NCI-H1694 (cell line): ENCODE results near the gene FAM117A.
"Not testable (repeated sequence)": the region's sequence is repeated elsewhere in the genome, so short reads cannot be mapped to it uniquely, and the experiment has no call there.

ENCODE experiments used
- DNase-seq: peaks from one replicate; lab custom pipeline; 2025; lab: John Stamatoyannopoulos, UW

The FAM117A gene

DNA sequence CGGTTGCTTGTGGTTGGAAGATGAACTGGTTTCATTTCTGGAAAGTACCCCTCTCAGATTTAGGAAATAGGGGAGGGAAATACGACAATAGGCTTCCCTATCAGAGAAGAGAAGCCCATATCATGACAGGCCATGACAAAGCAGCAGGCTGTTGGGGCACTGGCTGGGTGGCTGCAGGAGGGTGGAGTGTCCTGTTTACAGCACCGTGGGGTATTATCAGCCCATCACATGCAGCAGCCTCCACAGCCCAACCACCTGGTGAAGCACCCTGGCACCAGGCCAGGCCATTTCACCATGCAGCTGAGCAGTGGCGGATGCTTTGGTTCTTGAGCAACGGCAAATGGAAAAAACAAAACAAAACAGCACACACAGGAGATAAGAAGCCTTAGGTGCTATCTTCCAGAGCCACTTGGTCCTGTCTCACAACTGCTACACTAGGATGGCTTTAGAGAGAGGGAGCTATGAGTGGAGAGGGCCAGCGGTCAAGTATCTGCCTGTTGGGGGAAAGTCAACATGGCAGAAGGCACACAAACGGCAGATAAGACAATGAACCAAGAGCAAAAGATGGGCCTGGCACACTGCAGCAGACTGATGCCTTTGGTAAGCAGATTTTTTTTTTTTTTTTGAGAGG lies 24.2 kb downstream of the FAM117A start:
- peak; percentile 18 for DNase-seq

DNA sequence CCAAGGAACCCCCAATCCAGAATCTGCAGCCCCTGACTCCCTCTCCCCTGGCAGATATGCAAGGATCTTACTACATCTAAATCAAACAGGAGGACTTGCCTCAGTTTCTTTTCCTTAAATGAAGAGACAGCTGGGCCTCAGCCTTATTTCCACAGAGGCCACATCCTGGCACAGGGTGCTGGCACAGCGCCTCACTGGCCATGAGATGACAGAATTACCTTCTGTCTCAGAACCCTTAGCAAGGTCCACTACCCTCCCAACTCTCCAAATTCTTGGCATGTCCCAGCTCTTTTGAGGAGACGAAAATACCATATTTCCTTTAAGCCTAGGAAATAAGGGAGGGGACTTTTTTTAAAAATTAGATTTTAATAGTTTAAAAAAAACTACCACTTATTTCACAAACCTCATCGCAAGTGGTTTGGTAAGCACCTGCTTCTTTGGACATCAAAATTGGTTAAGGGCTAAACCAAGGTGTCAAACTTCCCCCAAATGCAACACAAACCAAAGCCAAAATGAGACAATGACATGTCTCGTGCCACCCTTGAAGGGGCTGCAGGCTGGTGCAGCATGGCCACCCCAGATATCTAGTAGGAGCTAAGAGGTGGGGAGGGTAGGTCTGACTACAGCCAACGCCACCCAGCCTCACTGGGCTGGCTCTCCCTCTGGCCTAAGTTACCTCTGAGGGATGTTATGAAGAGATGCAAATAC lies 25.3 kb downstream of the FAM117A start:
- no peak for DNase-seq

DNA sequence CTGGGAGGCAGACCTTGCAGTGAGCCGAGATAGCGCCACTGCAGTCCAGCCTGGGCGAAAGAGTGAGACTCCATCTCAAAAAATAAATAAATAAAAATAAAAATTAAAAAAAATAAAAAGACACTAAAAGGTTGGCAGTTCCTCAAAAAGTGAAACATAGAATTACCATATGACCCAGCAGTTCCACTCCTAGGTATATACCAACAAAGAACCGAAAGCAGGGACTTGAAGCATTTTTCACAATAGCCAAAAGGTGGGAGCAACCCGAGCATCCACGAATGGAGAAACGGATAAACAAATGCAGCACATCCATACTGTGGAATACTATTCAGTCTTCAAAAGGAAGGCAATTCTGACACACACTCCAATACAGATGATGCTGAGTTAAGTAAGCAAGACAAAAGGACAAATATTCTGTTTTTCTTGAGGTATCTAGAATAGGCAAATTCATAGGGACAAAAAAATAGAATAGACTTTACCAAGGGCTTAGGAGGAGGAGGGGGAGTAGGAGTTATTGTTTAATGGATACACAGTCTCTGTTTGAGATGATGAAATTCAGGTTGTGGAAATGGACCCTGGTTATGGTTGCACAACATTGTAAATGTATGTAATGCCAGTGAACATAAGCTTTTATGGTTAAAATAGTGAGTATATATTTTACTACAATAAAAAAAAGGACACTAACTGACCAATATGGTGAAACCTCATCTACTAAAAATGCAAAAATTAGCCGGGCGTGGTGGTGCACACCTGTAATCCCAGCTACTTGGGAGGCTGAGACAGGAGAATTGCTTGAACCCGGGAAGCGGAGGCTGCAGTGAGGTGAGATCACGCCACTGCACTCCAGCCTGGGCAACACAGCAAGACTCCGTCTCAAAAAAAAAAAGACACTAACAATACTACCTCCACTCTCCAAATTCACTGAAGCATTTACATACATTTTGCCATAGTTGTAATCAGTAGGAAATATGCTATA lies 29.1 kb downstream of the FAM117A start:
- no peak for DNase-seq

DNA sequence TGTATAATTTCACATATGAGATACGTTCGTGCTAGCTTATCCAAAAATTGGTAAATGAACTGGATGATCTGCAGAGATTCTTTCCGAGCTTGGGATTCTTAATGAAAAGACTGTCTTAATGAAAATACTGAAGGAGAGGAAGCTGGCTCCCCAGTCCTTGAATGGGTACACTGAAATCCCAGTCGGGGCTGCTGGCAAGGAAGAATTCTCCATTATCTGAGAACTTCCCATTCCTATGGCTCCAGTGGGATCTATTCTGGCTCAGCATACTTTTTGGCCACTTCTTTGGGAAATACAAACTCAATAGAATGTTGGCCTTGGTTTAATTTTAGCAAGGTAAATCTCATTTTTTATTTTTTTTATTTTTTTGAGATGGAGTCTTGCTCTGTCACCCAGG lies 32.5 kb downstream of the FAM117A start:
- DNase-seq, result no peak

DNA sequence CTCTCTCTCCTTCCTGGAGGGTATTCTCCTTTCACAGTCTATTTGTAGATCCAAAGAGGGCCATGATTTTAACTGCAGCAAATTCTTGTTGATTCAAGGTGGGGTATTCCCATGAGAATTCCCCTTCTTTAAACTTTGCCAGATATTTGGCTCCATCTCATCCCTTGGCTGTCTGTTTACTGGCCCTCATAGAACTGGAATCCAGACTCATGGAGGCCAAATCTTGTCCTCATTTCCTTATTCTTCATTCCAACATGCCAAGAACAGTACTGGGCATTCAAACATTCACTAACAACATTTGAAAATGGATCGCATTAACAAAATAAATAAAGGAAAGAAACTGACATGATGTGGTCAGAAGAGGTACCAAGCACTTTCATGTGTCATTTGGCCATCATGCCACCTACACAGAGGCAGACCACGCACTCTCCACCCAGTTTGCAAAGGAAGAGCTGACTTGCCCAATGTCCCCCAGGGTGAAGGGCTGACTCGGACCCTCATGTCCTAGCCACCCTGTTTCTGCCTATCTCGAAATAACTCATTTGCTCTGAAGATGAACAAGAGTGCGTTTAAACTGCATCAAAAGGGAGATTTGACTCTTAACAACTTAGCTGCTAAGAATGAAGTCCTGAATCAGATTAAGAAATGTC lies 33.0 kb downstream of the FAM117A start:
- DNase-seq, result no peak

DNA sequence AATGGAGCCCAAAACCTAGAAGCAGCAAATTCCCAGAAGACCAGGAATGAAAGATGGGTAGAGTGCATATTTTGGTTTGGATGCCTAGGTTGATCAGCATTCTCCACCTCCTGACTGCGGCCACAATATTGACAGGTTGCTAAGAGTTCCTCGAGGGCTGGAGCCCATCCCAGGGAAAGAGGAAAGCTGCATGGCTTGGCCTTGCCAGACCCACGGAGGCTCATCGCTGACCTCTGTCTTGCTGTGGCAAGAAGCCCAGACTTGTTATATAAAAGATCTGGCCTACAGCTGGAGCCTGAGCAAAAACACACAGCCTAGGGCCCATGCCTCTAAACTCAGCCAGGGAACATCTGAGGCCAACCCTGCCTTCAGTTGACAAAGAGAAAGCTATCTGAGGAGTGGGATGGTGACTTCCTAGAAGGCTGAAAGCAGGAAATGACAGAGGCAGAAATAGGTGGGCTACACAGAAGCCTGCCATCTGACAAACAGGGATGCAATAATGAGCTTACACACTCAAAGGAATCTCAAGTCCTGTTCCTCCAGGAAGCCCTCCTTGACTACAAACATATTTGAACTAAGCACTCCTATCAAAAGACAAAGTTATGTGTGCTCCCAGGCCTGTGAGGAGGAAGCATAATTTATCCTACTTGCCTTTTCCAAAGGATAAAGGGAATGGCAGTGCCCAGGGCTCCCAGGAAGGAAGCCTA lies 33.7 kb downstream of the FAM117A start:
- DNase-seq, result no peak

DNA sequence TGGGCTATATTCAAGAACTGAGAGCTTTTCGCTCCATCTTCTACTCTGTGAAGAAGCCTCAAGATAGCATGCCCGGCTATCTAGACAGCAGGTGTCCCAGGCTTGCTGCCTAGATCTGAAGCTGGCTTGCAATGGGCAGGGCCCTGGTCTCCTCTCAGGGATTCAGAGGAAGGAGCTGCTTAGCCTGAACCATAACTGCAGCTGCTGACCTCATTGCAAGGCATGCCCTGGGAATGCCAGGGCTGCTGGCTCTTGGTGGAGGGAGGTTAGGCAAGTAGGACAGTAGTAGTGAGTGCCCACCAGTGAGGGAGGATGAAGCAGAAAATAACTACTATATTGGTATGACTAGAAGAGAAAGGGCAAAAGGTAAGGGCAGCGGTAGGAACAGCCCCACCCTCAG lies 34.9 kb downstream of the FAM117A start:
- no peak for DNase-seq

DNA sequence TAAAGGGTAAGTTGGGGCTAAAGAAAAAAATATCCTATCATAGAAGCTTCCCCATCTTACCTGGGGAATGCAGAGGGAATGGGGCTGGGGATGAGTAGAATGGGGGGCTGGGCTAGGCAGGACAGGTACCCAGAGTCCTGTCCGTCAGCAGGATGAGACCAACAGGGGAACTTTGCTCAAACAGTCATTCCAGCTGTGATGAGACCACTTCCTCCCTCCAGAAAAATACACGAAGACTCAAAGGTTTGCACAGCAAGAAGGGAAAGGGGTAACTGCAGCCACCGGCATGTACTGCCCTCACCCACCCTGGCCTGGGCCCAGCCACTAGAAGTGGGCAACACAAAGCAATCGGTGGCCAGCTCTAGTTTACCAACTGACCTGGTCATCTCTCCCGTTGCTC lies 35.5 kb downstream of the FAM117A start:
- no peak for DNase-seq

DNA sequence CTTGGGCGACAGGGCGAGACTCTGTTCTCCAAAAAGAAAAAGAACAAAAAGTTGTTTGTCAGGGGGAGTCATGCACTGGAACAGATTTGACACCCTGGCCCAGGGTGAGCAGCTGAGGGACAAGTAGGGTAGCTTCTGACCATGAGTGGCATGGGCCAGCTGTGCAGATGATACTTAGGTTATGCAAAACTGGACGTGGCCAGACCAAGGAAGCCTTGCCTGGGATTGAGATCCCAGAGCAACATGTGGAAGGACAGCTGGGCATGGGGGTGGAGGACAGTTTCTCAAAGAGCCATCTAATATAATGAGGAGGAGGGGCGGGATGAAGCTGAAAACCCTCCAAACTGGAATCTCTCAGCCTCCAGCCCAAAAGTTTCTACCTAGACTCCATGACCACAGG lies 36.6 kb downstream of the FAM117A start:
- DNase-seq, result no peak

DNA sequence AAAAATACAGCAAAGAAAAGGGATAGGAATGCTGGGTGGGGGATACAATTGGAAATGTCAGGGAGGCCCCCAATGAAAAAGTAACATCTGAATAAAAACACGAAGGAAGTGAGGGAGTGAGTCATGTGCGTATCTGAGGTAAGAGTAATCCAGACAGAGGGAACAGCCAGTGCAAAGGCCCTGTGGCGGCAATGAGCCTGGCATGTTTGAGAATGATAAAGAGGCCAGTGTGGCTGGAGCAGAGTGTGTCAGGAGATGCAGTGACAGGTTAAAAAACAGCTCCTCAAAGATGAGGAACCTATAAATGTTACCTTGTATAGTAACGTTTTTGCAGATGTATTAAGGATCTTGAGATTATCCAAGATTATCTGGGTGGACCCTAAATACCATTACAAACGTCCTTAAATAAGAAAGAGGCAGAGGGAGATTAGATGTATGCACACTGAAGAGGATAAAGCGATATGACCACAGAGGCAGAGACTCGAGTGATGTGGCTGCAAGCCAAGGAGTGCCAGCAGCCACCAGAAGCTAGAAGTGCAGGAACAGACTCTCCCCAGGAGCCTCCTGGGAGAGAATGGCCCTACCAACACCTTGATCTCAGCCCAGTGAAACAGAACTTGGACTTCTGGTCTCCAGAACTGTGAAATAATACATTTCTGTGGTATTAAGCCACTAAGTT lies 38.3 kb downstream of the FAM117A start:
- DNase-seq, result no peak

DNA sequence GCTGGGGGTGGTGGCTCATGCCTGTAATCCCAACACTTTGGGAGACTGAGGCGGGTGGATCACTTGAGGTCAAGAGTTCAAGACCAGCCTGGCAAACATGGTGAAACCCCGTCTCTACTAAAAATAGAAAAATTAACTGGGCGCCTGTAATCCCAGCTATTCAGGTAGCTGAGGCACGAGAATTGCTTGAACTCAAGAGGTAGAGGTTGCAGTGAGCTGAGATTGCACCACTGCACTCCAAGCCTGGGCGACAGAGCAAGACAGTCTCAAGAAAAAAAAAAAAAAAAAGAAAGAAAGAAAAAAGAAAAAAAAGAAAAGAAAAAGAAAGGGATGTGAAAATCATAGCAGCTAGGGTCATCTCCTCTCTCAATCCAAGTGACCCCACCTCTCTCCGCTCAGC lies 39.4 kb downstream of the FAM117A start:
- not testable (repeated sequence) for DNase-seq

DNA sequence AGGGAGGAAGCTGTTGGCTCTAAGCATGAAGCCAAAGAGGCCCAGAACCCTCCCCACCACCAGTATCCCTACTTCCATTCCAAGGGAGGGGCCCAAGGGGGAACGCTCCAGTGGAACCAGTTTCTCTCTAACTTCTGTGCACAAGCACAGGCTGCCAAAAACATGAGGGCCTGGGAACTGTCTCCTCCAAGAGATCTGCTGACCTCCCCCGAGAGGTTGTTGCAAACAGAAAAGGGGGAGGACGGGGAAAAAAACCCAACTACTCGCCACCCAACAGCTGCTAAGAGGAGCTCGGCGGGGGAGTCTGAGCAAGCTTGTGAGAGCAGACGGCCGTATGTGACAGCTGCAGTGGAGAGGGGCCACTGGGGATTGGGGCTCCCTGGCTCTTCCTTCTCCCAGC lies 40.5 kb downstream of the FAM117A start:
- peak; percentile 34 for DNase-seq

DNA sequence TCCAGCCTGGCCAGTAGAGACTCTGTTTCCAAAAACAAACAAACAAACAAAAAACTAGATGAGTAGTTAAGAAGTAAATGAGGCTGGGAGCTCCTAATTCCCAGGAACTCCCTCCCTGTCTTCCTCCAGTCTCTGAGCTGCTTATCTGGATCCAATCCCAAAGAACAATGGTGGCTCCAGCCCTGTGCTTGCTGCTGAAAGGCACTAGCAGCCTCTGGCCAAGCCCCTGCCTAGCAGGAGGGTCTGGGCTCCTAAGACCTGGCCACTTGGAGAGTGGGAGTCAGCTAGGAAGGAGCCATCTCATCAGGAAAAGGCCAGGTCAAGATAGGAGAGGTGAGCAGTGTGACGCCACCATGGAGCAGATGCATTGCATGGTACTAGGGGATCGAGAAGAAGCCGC lies 41.9 kb downstream of the FAM117A start:
- DNase-seq, result no peak

DNA sequence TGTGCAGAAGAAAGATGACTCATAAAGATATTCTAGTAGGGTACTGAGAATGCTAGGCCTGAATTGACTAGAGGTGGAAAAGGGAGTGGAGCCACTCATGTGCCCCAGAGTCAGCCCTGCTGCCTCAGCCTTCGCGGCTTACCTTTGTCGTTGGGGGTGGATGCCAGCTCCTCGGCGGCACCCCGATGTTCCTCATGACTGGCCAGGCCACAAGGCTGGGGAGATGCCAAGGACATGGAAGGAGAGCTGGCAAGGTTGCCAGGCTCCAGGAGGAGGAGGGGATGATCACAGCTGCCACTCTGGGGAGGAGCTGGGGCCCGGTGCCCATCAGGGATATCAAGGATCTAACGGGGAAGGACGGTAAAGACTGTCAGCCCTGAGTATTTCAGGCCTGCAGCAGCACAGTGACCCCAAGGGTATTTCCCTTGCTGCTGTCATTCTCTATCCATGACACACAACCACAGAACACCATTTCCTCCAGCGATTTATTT lies 46.5 kb downstream of the FAM117A start:
- DNase-seq, result no peak

DNA sequence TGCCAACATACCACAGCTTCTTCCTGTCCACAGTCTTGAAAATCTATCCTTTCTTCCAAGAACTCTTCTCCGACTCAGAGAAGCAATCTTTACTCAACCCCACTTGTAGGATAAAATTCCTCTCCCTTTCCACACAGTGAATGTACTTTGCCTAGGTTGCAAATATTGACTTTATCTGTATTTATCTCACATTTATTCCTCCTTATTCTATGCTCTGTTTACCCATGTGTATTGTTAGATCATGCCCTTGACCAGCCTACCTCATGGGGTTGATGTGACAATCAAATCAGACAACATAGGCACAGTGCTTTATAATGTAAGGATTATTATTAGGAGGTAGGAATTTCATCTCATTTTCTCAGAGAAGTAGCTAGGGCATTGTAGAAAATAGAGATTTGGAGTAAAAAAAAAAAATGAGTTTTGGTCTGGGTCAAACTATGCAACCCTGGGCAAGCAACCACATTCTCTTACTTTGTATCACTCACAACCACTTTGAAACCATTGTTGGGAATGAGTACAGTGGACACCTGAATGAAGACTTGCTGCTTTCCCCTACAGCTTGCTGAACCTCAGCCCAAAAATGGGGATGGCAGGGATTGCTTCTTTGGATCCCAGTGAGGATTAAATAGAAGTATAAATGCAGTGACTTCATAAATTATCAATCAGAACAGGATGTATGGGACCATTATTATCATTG lies 47.1 kb downstream of the FAM117A start:
- no peak for DNase-seq

DNA sequence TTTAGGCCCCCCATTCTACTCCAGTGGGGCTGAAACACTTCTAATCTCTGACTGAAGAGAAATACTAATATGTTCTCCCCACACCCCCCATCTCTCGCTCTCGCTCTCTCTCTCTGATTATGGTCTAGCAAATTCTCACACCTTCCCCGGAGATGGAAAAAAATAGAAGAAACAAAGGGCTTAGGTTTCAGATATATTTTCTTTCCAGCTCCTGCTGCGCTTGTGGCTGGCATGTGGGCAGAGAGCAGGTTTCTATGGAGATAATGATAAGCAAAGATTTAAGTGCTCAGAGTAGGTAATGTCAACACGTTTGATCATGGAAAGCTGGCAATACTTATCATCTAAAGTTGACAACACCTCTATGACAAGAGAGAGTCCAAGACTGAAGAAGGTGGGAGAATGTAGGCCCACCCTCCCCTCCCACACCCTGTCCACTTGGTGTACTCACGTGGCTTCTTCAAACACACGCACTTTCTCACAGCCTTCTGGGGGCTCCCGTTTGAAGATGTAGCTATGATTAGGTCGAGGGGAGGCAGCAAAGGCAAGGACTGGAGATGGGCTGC lies 48.1 kb downstream of the FAM117A start:
- DNase-seq, result no peak

DNA sequence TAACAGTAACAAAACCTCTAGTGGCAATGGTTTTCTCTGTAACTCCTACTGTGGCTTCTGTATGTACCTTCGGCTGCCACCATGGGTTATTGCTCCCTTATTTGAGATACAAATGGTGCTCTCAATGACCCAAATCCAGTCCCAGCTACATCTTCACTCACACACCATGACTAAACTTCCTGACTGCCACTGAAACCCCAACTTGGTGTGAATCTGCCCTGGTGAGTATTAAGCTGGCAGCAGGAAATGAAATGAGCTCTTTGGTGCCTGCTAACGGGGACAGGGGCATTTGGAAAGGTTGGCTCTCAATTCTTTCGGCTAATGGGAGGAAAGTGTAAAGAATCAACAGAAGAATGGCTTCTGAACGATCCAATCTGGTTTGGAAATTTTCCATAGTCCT lies 48.7 kb downstream of the FAM117A start:
- DNase-seq, result no peak

DNA sequence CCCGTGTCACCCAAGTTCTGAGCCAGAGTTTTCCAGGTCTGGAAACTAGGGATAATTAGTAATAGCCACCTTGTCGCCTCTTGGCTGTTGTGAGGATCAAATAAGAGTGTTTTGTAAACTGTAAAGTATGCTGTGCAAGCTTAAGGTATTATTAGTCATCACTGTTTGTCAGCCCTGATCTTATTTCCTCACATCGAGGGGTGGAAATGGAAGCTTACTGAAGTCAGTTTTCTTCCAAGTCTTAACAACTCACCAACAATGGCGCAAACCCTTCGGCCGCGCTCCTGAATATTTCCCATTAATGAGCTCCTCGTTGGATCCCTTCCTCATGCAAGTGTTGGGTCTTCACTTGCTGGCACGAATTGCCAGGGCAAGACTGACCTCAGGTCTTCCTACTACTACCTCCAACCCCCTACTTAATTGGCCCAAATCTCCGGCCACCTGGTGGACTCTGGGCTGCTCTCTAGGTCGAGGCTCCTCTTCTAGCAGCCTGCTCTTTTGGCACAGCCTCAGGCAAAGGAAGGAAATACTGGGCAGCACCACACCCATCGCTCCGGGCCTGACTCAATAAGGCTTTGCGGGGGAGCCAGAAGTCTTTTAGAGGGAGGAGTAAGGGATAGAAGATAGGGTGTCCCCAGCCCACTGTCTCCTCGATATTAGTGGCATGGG lies 55.3 kb downstream of the FAM117A start:
- DNase-seq, result no peak
